ENCODE results near the gene PLD3. TPM values are rescaled to one million over a fixed set of nuclear protein-coding genes. Genes with fewer than 3 reads are reported as not detected.

The PLD3 gene
- total RNA-seq, 1 donor, result 119 TPM

- Histone ChIP-seq H3K9me3 (ENCODE audit: low read depth, low read length) (no peaks in the 10 kb centered on the region), H3K27me3 (ENCODE audit: insufficient read depth, low read length) (no peaks in the 10 kb centered on the region), H3K4me1 (ENCODE audit: insufficient read depth, low read length) (peaks cover under 1% of the 10 kb centered on the region), H3K4me3 (ENCODE audit: low read length) (no peak overlapping the region)
Measured at GRCh38 chr19:40341601-40342482, 6.7 kb upstream of the PLD3 start.

GRCh38 chr19:40342644-40343311 is 5.7 kb upstream of the PLD3 start:
- no peaks in the 10 kb centered on the region for H3K9me3 ChIP-seq (ENCODE audit: low read depth, low read length)
- peaks cover 10% of the 10 kb centered on the region for H3K4me1 ChIP-seq (ENCODE audit: insufficient read depth, low read length)
- H3K27me3 ChIP-seq (ENCODE audit: insufficient read depth, low read length), result no peaks in the 10 kb centered on the region
- H3K4me3 ChIP-seq (ENCODE audit: low read length), result no peak overlapping the region

- Histone ChIP-seq H3K9me3 (ENCODE audit: low read depth, low read length) (no peaks in the 10 kb centered on the region), H3K4me3 (ENCODE audit: low read length) (no peak overlapping the region), H3K27me3 (ENCODE audit: insufficient read depth, low read length) (no peaks in the 10 kb centered on the region), H3K4me1 (ENCODE audit: insufficient read depth, low read length) (peaks cover 19% of the 10 kb centered on the region)
Measured at GRCh38 chr19:40344422-40344821, 4.1 kb upstream of the PLD3 start.

- Histone ChIP-seq H3K27me3 (ENCODE audit: insufficient read depth, low read length) (no peaks in the 10 kb centered on the region), H3K4me1 (ENCODE audit: insufficient read depth, low read length) (peaks cover 21% of the 10 kb centered on the region), H3K9me3 (ENCODE audit: low read depth, low read length) (no peaks in the 10 kb centered on the region), H3K4me3 (ENCODE audit: low read length) (peak overlapping the region; percentile 76)
Measured at GRCh38 chr19:40348961-40349507, 539 bp downstream of the PLD3 start.

GRCh38 chr19:40355975-40356680 is 7.6 kb downstream of the PLD3 start:
- Histone ChIP-seq H3K4me3 (ENCODE audit: low read length) (no peak overlapping the region), H3K9me3 (ENCODE audit: low read depth, low read length) (no peaks in the 10 kb centered on the region), H3K4me1 (ENCODE audit: insufficient read depth, low read length) (peaks cover 48% of the 10 kb centered on the region), H3K27me3 (ENCODE audit: insufficient read depth, low read length) (no peaks in the 10 kb centered on the region)

GRCh38 chr19:40356681-40357595 is 8.4 kb downstream of the PLD3 start:
- Histone ChIP-seq H3K27me3 (ENCODE audit: insufficient read depth, low read length) (no peaks in the 10 kb centered on the region), H3K4me1 (ENCODE audit: insufficient read depth, low read length) (peaks cover 56% of the 10 kb centered on the region), H3K9me3 (ENCODE audit: low read depth, low read length) (no peaks in the 10 kb centered on the region), H3K4me3 (ENCODE audit: low read length) (no peak overlapping the region)

GRCh38 chr19:40357640-40358039 is 9.1 kb downstream of the PLD3 start:
- Histone ChIP-seq H3K4me1 (ENCODE audit: insufficient read depth, low read length) (peaks cover 63% of the 10 kb centered on the region), H3K27me3 (ENCODE audit: insufficient read depth, low read length) (no peaks in the 10 kb centered on the region), H3K9me3 (ENCODE audit: low read depth, low read length) (no peaks in the 10 kb centered on the region), H3K4me3 (ENCODE audit: low read length) (no peak overlapping the region)

- Histone ChIP-seq H3K27me3 (ENCODE audit: insufficient read depth, low read length) (no peaks in the 10 kb centered on the region), H3K9me3 (ENCODE audit: low read depth, low read length) (no peaks in the 10 kb centered on the region), H3K4me3 (ENCODE audit: low read length) (no peak overlapping the region), H3K4me1 (ENCODE audit: insufficient read depth, low read length) (peaks cover 75% of the 10 kb centered on the region)
Measured at GRCh38 chr19:40358773-40359172, 10.3 kb downstream of the PLD3 start.

- H3K4me3 ChIP-seq (ENCODE audit: low read length), result no peak overlapping the region
Measured at GRCh38 chr19:40360020-40360707, 11.7 kb downstream of the PLD3 start.

GRCh38 chr19:40360708-40361241 is 12.3 kb downstream of the PLD3 start:
- no peaks in the 10 kb centered on the region for H3K9me3 ChIP-seq (ENCODE audit: low read depth, low read length)
- H3K4me3 ChIP-seq (ENCODE audit: low read length), result no peak overlapping the region
- H3K27me3 ChIP-seq (ENCODE audit: insufficient read depth, low read length), result no peaks in the 10 kb centered on the region
- H3K4me1 ChIP-seq (ENCODE audit: insufficient read depth, low read length), result peaks cover 93% of the 10 kb centered on the region

More at GRCh38 chr19:40360020-40360707, 11.7 kb downstream of the PLD3 start:
- H3K9me3 ChIP-seq (ENCODE audit: low read depth, low read length), result no peaks in the 10 kb centered on the region
- H3K27me3 ChIP-seq (ENCODE audit: insufficient read depth, low read length), result no peaks in the 10 kb centered on the region
- peaks cover 89% of the 10 kb centered on the region for H3K4me1 ChIP-seq (ENCODE audit: insufficient read depth, low read length)

- H3K4me1 ChIP-seq (ENCODE audit: insufficient read depth, low read length), result peaks cover 97% of the 10 kb centered on the region
- H3K4me3 ChIP-seq (ENCODE audit: low read length), result no peak overlapping the region
- H3K27me3 ChIP-seq (ENCODE audit: insufficient read depth, low read length), result no peaks in the 10 kb centered on the region
- H3K9me3 ChIP-seq (ENCODE audit: low read depth, low read length), result no peaks in the 10 kb centered on the region
Measured at GRCh38 chr19:40362160-40362559, 13.7 kb downstream of the PLD3 start.

- no peak overlapping the region for H3K4me3 ChIP-seq (ENCODE audit: low read length)
- peaks cover 88% of the 10 kb centered on the region for H3K4me1 ChIP-seq (ENCODE audit: insufficient read depth, low read length)
Measured at GRCh38 chr19:40363069-40363468, 14.6 kb downstream of the PLD3 start.

GRCh38 chr19:40365010-40365409 is 16.5 kb downstream of the PLD3 start:
- H3K9me3 ChIP-seq (ENCODE audit: low read depth, low read length), result no peaks in the 10 kb centered on the region
- no peaks in the 10 kb centered on the region for H3K27me3 ChIP-seq (ENCODE audit: insufficient read depth, low read length)
- H3K4me3 ChIP-seq (ENCODE audit: low read length), result no peak overlapping the region
- peaks cover 68% of the 10 kb centered on the region for H3K4me1 ChIP-seq (ENCODE audit: insufficient read depth, low read length)

More at GRCh38 chr19:40363069-40363468, 14.6 kb downstream of the PLD3 start:
- no peaks in the 10 kb centered on the region for H3K9me3 ChIP-seq (ENCODE audit: low read depth, low read length)
- H3K27me3 ChIP-seq (ENCODE audit: insufficient read depth, low read length), result no peaks in the 10 kb centered on the region

All from mononuclear cell (primary cell).